Measurements from ENCODE around the gene ICE2.

The ICE2 gene

DNA sequence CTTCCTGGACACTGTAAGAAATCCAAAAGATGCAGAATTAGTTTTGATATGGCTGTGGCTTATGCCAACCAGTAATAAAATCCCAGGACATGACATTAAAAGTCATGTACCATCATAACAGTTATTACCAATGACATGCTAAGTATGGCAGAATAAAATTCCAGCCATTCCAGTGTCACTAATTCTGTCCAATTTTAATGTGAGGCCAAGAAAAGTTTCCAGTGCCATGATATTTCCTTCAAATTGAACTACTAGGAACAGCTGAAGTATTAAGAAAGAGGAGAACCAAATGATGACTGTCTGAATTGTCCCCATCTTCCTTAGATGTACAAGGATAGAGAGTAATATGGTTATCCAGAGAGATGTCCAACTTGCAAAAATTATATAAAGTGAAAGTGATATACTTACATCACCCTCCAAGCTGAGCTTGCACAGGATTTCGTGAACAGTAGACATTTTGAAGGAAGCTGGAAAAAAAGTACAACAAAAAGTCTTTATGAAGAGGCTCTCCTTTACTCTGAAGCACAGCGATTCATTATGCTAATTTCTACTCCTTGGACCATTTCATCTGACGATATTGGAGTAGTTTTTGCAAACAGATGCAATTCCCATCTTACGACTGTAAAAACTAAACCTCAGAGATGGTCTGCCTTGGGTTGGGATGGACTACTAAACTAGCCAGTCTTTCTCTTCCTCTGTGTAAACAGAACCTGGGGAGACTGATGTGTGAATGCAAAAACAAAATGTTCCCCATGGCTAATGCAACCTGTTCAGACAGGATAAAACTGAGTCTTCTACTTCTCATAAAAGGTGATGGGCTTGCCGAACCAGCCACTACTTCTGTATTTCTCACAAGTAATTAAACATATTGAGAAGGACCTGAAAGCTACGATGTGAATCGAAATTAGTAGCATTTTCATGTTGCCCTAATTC lies 93.1 kb downstream of the ICE2 start:
- no peak for DNase-seq

DNA sequence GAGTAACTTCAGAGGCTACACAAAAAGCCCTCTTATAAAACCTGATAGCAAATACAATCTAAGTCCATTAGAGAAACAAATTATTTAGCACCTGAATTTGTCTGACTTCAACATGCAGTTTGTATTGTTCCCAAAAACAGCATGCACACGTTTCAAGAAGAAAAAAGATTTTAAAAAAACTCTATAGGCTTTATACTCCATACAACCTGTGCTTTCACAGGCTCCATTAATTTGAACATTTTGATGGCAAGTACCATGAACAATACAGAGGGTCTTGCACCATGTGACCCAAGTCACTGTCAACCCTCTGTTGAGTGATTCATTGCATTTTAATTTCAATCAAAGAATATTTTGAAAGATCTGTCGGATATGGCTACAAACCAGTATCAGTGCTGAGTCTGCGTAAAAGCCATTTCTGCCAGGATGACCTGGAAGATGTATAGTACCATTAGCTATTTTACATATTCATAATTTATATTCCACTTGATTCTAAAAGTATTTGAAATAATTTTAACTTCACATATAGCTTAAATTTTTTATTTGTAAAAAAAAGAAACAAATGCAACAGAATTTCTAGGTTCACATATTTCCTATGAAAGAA lies 94.3 kb downstream of the ICE2 start:
- no peak for DNase-seq

DNA sequence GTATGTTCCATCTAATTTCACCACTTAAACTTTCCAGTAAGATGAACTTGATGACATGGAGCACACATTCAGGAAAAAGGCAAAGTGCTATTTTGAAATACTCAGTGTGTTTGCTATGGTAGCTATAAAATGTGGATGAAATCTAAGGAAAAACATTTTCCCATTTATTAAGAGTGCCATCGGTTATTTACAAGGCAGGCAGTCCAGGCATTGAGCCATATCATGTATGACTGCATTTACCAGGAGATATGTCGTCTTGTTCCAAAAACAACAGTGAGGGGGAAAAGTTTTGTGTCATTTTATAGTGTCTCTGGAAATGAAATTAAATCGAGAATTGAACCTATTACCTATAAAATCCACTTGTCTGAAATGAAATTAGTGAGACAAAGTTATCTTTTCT lies 94.9 kb downstream of the ICE2 start:
- DNase-seq = no peak

DNA sequence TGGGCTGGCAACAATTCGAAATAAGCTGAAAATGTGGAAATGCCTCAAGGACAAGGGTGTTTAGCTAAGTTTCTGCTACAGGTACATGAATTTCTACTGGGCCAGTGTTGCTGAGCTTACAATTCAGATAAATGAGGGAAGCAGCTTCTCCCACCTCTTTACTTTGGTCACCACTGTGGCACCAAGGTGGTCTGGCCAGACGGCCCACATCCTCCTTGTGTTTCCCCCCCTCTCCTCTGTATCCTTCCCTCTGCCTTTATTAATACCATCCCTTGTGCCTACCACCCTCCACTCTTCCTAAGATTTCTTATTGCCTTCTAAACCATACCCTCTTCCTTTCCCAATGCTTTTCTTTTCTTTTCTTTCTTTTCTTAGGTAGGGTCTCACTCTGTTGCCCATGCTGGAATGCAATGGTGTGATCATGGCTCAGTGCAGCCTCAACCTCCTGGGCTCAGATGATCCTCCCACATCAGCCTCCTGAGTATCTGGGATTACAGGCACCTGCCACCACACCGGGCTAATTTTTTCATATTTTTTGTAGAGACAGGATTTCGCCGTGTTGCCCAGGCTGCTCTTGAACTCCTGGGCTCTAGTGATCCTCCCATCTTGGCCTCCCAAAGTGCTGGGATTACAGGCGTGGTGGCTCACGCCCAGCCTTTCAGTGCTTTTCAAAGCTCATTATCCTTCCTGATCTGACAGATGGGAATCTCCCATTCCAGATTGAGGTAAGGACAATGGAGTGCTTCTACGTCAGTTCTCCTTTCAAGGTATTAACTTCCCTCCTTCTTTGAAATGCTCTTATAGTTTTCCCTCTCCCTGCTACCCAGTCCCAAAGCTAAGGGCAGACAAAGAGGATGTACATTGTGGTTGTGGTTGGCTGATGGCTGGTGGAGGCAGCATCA lies 95.9 kb downstream of the ICE2 start:
- no peak for DNase-seq

DNA sequence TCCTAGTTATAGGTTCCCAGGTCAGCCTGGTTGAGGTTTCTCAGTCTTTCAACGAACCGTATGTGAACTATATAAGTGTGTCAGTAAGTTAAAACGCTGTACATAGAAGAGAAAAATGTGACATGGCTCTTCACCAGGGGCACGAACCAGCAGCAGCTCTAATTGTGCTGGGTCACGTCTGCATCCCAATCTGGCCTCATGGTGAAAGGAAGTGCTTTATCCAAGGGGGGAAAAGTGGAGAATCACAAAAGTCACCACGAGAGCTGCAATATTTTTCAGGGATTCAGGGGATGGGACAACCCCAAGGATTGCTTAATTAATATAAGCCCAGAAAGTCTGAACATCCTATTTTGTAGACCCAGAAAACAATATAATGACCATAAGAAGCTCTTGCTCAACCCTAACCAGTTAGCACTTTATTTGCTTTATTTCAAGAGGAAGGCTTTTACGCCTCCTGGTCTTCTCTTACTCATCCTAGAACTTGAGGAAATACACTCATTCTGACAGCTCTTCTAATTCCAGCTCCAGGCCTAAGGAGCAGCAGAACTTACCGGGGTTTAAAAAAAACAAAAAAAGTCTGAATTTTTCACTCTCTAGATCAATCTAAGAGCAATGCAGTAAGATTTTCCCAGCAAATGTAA lies 97.7 kb downstream of the ICE2 start:
- no peak for DNase-seq

DNA sequence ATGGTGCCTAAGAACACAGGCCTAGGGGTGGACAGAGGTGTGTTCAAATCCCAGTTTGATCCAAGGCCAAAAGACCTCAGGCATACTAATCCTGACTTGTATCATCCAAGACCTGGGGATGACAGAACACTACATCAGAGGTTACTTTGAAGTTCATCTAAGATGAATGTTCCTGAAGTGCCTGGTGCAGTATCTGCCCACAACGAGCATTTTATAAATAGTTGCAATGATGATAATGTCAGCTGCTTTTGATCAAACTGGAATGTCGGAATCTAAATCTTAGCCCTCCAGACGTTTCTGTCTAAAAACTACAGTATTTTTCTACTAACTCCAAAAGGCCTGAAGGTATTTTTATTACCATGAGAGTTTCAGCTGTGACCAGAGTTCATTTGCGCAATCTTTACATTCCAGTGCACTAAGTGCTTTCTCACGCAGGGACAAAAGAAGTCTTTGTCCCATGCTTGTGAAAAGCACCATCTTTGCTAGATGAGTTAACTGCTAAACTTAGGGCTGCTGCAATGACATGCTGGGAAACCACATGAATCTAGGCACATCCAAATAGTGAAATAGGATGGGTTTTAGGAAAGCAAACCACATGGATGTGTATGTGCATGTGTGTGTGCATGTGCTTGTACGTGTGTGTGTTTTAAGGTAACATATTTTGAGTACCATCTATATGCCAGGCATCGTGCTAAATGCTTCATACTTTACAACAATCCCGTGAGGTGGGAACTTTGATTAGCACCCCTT lies 99.2 kb downstream of the ICE2 start:
- DNase-seq = no peak

DNA sequence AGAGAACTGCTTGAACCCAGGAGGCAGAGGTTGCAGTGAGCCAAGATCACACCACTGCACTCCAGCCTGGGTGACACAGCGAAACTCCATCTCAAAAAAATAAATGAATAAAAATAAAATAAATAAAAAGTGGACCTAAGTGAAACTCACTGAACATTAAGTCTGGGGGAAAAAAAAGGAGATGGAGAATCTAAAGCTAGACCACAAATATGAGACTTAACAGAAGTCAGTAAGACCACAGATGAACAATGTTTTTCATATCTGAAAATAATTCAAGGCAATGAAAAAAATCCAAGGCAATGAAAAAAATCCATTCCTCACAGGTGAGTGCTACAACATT lies 99.8 kb downstream of the ICE2 start:
- no peak for DNase-seq

DNA sequence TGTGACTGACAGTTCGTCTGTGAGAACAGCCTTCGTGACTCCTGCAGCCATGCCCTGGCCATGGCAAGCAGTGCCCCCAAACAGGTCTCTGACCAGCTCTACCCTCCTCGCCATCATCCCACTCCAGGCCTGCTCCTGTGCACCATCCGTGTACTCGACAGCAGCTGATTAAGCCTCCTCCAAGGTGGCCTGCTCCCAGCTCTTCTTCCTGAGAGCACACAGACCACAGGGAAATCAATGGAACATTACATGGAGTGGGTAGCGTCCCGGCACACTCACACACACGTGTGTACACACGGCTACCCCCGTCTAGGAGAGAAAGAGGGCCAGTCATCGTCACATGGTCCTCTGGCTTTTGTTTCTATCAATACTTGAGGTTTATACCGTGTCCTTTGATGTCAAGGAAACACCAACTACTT lies 102.3 kb downstream of the ICE2 start:
- no peak for DNase-seq

DNA sequence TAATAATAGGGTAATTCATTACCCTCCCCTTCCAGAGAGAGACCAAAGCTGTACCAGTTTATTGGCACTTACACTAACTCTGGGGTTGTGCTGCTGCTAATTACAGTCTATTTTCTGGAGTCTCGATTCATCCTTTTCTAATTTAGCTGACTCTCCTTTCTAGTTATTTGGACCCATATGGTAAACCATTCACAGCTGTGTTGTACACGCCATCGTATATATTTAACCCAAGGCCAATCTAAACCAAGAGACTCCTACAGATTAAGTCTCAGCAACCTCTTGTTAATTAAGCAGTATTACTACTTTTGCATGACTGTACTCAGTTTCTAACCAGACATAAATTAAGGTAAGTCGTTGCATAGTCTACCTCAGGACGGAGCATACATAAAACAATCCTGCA lies 103.6 kb downstream of the ICE2 start:
- no peak for DNase-seq

DNA sequence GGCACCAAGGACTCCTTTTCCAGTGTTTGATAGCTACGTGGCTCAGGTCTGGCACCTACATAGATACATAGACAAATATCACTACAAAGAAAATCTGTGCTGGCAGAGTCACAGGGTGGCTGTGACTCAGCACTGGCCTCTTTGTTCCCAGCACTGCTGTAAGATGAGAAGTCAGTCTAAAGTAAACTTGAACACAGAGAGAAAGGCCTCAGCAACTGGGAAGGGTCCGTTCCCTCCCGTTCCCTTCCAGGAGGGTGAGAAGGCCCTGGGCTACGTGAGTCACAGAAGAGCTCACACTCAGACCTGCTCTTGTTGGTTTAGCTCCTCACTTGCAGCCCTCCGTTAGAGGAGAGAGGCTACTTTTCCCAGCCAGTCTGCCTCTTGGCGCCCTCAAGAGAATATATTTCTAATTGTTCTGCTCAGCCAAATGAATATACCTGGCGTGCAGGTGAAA lies 104.3 kb downstream of the ICE2 start:
- no peak for DNase-seq

DNA sequence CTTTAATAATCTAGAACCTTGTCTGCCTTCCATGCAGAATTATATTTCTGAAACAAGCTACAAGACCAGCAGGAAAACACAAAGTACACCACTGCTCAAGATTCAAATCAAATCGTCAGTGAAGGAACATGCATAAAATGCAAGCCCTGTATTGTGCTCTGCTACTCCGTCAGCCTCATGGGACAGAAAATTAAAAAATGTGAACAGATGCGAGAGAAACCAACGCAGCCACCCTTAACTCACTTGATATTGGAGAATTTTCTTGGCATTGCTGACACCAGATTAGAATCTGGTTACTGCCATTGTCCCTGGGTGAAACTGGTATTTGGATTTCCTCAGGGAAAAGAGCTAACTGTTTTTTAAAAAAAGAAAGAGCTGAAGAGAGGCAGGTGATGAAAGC lies 104.7 kb downstream of the ICE2 start:
- DNase-seq = no peak

DNA sequence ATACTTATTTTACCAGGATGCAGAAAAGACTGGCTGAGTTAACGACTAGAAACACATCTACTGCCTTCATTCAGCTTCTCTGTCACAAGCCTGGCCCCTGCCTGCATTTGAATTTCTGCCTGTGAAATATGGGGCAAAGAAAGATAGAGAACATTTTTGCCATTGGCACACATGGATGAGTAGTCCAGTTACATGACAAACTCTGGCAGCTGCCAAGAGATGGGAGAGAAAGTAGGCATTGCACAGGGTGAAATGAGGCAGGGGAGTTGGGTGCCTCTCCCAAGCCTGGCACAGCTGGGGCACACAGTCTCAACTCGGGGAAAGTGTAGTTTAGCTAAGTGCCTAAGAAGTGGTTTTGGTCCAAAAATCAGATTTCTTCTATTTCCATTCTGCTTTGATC lies 105.2 kb downstream of the ICE2 start:
- DNase-seq = no peak

DNA sequence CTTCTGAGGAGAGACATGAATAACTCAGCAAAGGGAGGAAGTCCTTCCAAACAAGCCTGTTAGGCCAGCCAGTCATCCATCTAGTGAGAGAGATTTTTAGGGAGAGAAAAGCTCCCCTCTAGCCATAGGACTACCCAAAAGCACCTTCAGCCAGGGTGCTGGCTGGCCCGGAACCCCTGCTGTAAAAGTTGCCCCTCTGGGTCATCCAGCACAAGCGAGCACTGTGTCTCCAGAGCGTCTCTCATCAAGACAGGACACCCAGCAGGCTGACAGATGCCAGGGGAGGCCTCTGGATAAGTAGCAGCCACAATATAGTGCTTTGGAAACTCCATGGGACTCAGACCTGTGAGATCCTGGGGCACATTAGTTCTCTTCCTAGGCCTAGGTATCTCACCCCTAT lies 105.6 kb downstream of the ICE2 start:
- no peak for DNase-seq

DNA sequence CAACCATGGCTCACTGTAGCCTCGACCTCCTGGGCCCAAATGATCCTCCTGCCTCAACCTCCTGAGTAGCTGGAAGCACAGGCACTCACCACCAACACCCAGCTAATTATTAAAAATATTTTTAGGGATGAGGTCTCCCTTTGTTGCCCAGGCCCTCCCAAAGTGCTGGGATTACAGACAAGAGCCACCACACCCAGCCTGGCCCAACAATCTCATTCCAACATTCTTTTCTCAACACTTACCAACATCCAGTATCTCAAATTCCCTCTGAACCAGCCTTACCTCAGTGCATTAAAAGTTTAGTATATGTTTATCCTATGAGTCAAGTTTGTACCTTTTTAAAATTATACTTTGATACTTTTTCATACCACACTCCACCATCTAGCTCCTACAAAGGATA lies 106.2 kb downstream of the ICE2 start:
- DNase-seq = no peak

DNA sequence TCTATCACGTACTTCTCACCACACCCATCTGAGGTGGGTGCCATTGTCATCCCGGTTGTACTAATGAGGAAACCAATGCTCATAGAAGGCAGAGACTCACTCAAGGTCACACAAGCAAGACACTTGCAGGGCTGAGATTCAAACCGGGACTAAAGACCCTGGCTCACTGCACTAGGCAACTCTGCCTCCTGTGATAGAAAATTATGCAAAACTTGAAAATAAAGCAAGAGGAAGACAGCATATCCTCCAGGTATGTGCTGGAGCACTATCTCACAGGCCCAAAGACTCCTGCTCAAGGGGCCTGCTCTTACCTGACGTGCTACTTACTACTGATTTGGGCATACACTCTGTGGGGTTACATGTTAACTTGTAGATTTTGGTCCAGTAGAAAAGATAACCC lies 106.7 kb downstream of the ICE2 start:
- no peak for DNase-seq

DNA sequence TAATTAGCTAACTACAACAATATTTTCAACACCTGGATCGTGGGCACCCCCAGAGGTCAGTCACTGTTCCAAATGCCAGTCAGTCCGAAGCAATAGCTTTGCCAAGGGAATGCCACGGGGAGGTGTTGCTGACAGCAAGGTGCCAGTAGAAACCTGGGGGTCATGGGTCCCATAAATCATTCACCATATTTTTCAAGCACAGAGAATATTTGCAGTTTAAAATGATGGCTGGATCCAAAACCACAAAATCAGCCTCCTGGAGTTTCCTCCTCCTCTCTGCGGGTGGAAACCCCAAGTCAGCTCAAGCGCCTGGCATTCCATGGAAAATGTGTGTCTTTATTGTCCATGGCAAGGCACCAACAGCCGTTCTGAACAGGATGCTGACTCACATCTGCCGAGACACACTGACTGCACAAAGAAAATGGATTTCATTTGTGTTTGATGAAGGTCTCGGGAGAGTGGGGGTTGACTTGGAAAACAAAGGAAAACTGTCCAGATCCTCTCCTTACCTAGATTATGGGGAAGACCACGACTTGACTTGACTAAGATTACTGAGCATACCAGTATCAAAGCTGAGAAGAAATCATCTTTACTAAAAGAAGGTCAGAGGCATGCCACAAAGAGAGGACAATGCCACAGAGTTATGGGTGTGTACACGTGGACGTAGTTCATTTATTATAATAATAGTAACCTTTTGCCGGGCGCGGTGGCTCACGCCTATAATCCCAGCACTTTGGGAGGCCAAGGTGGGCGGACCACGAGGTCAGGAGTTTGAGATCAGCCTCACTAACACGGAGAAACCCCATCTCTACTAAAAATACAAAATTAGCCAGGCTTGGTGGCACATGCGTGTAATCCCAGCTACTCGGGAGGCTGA lies 107.5 kb downstream of the ICE2 start:
- DNase-seq = no peak

DNA sequence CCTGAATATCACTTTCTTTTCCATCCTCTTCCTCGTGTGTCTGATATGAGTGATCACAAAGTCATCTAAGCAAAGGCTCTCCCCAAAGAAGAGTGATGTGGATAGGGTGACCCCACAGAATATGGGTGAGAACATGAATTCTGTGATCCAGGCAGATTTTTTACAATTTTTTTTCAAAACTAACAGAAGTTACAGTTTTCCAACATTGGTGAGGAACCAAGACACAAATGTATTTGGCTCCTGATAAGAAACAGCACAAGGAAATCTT lies 108.1 kb downstream of the ICE2 start:
- DNase-seq = no peak

DNA sequence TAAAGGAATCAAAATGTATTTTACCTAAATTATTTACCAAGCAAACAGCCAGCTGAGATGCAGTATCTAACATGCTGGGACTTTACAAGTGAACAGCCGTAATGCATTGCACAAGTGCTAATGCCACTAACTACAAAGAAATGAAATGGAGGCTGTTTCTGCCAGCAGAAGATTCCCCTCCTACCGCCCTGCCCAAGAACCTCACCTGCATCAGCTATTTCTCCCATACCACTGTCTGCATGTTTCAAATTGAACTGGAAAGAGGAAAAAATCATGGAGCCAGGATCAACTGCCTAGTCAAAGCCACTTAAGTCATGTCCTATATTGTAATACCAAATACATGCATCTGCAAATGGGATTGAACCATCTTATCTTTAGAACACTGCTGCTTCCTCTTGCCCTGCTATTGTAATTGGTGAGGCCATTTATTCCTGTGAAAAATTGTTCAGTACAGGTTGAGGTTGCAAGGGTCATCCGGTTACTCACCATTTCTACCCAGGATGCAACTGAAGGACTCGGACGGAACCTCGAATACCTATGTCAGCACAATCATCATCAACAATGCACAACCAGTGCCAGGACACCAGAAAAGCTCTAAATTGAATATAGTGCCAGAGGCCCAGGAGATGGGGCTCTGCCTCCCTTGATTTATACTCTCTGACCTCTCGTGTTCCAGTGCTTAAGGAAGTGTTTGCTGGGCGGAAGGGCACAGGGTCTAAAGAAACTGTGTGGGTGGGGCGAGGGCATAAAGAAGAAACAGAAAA lies 108.7 kb downstream of the ICE2 start:
- no peak for DNase-seq

DNA sequence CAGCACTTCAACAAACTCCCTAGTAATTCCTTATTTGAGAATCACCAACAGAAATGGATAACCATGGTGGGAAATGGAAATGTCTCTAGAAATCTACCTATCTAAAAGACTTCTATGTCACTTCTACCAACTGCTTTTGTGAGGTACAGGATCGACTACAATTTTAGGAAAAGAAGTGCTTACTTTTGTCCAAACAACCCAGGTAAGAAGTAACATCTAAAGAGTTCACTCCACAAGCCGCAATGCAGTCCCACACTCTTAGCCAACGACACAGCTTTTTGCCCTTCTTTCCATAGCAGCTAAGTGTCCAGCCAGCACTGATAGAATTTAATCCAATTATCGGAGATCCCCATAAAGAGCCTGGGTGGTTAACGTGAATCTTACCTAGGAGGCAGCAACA lies 109.2 kb downstream of the ICE2 start:
- no peak for DNase-seq
